ENCODE data around the gene SPNS2. TPM values are rescaled to one million over a fixed set of nuclear protein-coding genes. Genes with fewer than 3 reads are reported as not detected.

The SPNS2 gene
- total RNA-seq, 2 donors from 2014 or later, result 19.2 to 58.0 TPM

- intact Hi-C loops (cut with DNase I), result no loop called here
These were observed 6.5 kb downstream of the SPNS2 start for GRCh38 chr17:4505187-4505586.

GRCh38 chr17:4506175-4506813, 7.6 kb downstream of the SPNS2 start:
- peak overlapping the region in 1 of 4 donors; percentile 29 for H3K27ac ChIP-seq
- DNase-seq (no peak), ATAC-seq (no peak)
- H3K9me3 ChIP-seq, result no peaks in the 10 kb centered on the region
- intact Hi-C loops (cut with DNase I), result no loop called here
- WGBS, 2 donors, result 55 to 70% methylated on average over 9 to 13 of the region's 13 CpGs
- H3K4me1 ChIP-seq, result peaks cover 82% of the 10 kb centered on the region
- no peaks in the 10 kb centered on the region for H3K36me3 ChIP-seq (replicated peaks in 1 of 2; ENCODE audit: insufficient read depth in 1 of 2, low read depth in 2 of 2)
- no peak overlapping the region for H3K4me3 ChIP-seq
- no peak for TF ChIP-seq POLR2A (IDR thresholded peaks at IDR 0.05)
- no peak for TF ChIP-seq CTCF (IDR thresholded peaks at IDR 0.05)
- H3K27me3 ChIP-seq, result no peaks in the 10 kb centered on the region

More at GRCh38 chr17:4505187-4505586, 6.5 kb downstream of the SPNS2 start:
- no peaks in the 10 kb centered on the region for H3K9me3 ChIP-seq
- peak overlapping the region in 1 of 4 donors; percentile 29 for H3K27ac ChIP-seq
- WGBS, 2 donors, result 69 to 100% methylated on average over 2 to 5 of the region's 5 CpGs
- peaks cover 83% of the 10 kb centered on the region for H3K4me1 ChIP-seq
- no peak overlapping the region for H3K4me3 ChIP-seq
- H3K27me3 ChIP-seq, result no peaks in the 10 kb centered on the region
- no peak for TF ChIP-seq CTCF (IDR thresholded peaks at IDR 0.05)
- H3K36me3 ChIP-seq (replicated peaks in 1 of 2; ENCODE audit: insufficient read depth in 1 of 2, low read depth in 2 of 2), result no peaks in the 10 kb centered on the region
- DNase-seq (no peak), ATAC-seq (no peak)

GRCh38 chr17:4506892-4507291, 8.2 kb downstream of the SPNS2 start:
- intact Hi-C loops (cut with DNase I), result no loop called here
- Histone ChIP-seq H3K4me1 (peaks cover 83% of the 10 kb centered on the region), H3K27me3 (no peaks in the 10 kb centered on the region), H3K9me3 (no peaks in the 10 kb centered on the region), H3K36me3 (replicated peaks in 1 of 2; ENCODE audit: insufficient read depth in 1 of 2, low read depth in 2 of 2) (no peaks in the 10 kb centered on the region), H3K27ac (peak overlapping the region in 2 of 4 donors; percentile 15 to 33), H3K4me3 (no peak overlapping the region)
- no peak for DNase-seq
- WGBS, 2 donors, result 60 to 92% methylated on average over 5 to 8 of the region's 8 CpGs
- no peak for ATAC-seq
- TF ChIP-seq CTCF (IDR thresholded peaks at IDR 0.05), result no peak
- TF ChIP-seq POLR2A (IDR thresholded peaks at IDR 0.05), result no peak

- 74 to 83% methylated on average over 6 to 8 of the region's 8 CpGs for WGBS, 2 donors
- ATAC-seq (no peak), DNase-seq (no peak)
- intact Hi-C loops (cut with DNase I), result no loop called here
- Histone ChIP-seq H3K4me1 (peaks cover 84% of the 10 kb centered on the region), H3K27ac (peak overlapping the region in 3 of 4 donors; percentile 15 to 78 (median 33)), H3K9me3 (no peaks in the 10 kb centered on the region), H3K36me3 (replicated peaks in 1 of 2; ENCODE audit: insufficient read depth in 1 of 2, low read depth in 2 of 2) (no peaks in the 10 kb centered on the region), H3K4me3 (no peak overlapping the region), H3K27me3 (no peaks in the 10 kb centered on the region)
- TF ChIP-seq CTCF (IDR thresholded peaks at IDR 0.05) (no peak), POLR2A (IDR thresholded peaks at IDR 0.05) (no peak)
These were observed 8.9 kb downstream of the SPNS2 start for GRCh38 chr17:4507361-4508111.

Data from body of pancreas (tissue), 4 donors.